ENCODE results near the gene IGSF1.

GRCh38 chrX:131305926-131306325 lies 16.8 kb upstream of the IGSF1 start:
- no peak for TF ChIP-seq CTCF (IDR thresholded peaks at IDR 0.05)
- TF ChIP-seq POLR2A (IDR thresholded peaks at IDR 0.05): no peak

Measured in esophagus squamous epithelium (tissue), 4 donors.